ENCODE data around the gene MUC2. TPM values are rescaled to one million over a fixed set of nuclear protein-coding genes. Genes with fewer than 3 reads are reported as not detected.

The MUC2 gene
- total and polyA plus RNA-seq, 9 of the 15 experiments (the other 6 are each of a cell fraction or from before 2014, with no cell fraction given), result under 0.01 to 0.18 TPM; not detected in 7

- BruUV-seq (replicated peaks), result no TSS peak
- POLR2A ChIA-PET, result no interaction called here
- no peak overlapping the region for H3K4me2 ChIP-seq (ENCODE audit: insufficient read depth, low read length)
These were observed 827 bp upstream of the MUC2 start for GRCh38 chr11:1073851-1074243.

More at GRCh38 chr11:1073851-1074243, 827 bp upstream of the MUC2 start:
- 2% methylated on average over 11 of the region's 11 CpGs for WGBS (ENCODE audit: insufficient coverage, low coverage, missing lambda C conversion rate)
- ATAC-seq, result no peak
- TF ChIP-seq KLF10 (CRISPR knock-in tag; IDR thresholded peaks at IDR 0.05) (no peak), SFPQ (IDR thresholded peaks at IDR 0.05; ENCODE audit: low read depth, low read length) (no peak), ZBTB33 (CRISPR knock-in tag; IDR thresholded peaks at IDR 0.05) (no peak), NFIC (IDR thresholded peaks at IDR 0.05) (no peak), PHTF2 (CRISPR knock-in tag; IDR thresholded peaks at IDR 0.05) (no peak), CGGBP1 (CRISPR knock-in tag; IDR thresholded peaks at IDR 0.05) (no peak), NFE2 (IDR thresholded peaks at IDR 0.05; ENCODE audit: low read depth) (no peak), THRB (CRISPR knock-in tag; conservative IDR thresholded peaks at IDR 0.05) (no peak), RBM25 (IDR thresholded peaks at IDR 0.05; ENCODE audit: low read depth, low read length, severe bottlenecking) (no peak), RHOXF2B (CRISPR knock-in tag; conservative IDR thresholded peaks at IDR 0.05) (no peak), JUN (IDR thresholded peaks at IDR 0.05; ENCODE audit: borderline replicate concordance, low read depth, low read length) (no peak), JUN (CRISPR knock-in tag; IDR thresholded peaks at IDR 0.05; ENCODE audit: borderline replicate concordance) (no peak)
- Histone ChIP-seq H3K27me3 (ENCODE audit: control insufficient read depth in 2 of 2, insufficient read depth in 2 of 2, low read length in 2 of 2) (peaks cover 3 to 28% of the 10 kb centered on the region in 2 experiments; a peak in 4 of 5 replicates), H3K9ac (ENCODE audit: insufficient read depth in 1 of 2, low read depth in 2 of 2, low read length in 2 of 2) (no peak overlapping the region), H4K20me1 (replicated peaks; ENCODE audit: control insufficient read depth, insufficient read depth, low read length) (peaks cover 8% of the 10 kb centered on the region; the same call in 1 of the 2 replicates), H3K4me1 (replicated peaks in 1 of 2; ENCODE audit: control insufficient read depth in 2 of 2, insufficient read depth in 2 of 2, low read length in 2 of 2) (peaks cover 0 to 19% of the 10 kb centered on the region in 2 experiments; a peak in 3 of 5 replicates), H2AFZ (ENCODE audit: low read depth, low read length) (no peak overlapping the region), H3K36me3 (ENCODE audit: control insufficient read depth, insufficient read depth, low read length) (no peaks in the 10 kb centered on the region), H3K9me3 (replicated peaks; ENCODE audit: control insufficient read depth, insufficient read depth, low read depth, low read length) (no peaks in the 10 kb centered on the region), H3K4me3 (no peak overlapping the region), H3K9me1 (ENCODE audit: control insufficient read depth, insufficient read depth, low read length) (no peaks in the 10 kb centered on the region), H3K79me2 (ENCODE audit: control insufficient read depth, insufficient read depth, low read length) (no peaks in the 10 kb centered on the region), H3K27ac (ENCODE audit: extremely low read depth, low read depth, low read length) (no peak overlapping the region)
- DNase-seq (ENCODE audit: extremely low read depth in 1 of 4, low spot score in 3 of 4), result no peak
- FAIRE-seq, result no peak
- CTCF ChIA-PET (ENCODE audit: low intra/inter-chr PET ratio), result no interaction called here
- in situ Hi-C loops (cut with MboI), result no loop called here
- intact Hi-C loops (cut with micrococcal nuclease), result no loop called here
